Subcutaneous adipose tissue (tissue), 4 donors: ENCODE data around the gene BOLA2B. TPM values are rescaled to one million over a fixed set of nuclear protein-coding genes. Genes with fewer than 3 reads are reported as not detected.

ENCODE experiments used
- total RNA-seq, 4 donors: library from RNA; depleted of rRNA; stranded (reverse); fragments of >200 nt; gene quantifications; one replicate each; pipeline ENCODE4 v1.1.0, GENCODE V29; 2016
- TF ChIP-seq, protein P1 (sequence below): fragments of 450-650 bp; IDR thresholded peaks from one replicate; pipeline ENCODE4 v1.5.1; 2016; ENCODE audit warnings: low read depth, mild to moderate bottlenecking, control low read depth, antibody characterized with exemption, moderate library complexity

BOLA2B gene
- total RNA-seq, 4 donors from 2014 or later = 150 to 399 (median 240) TPM

DNA sequence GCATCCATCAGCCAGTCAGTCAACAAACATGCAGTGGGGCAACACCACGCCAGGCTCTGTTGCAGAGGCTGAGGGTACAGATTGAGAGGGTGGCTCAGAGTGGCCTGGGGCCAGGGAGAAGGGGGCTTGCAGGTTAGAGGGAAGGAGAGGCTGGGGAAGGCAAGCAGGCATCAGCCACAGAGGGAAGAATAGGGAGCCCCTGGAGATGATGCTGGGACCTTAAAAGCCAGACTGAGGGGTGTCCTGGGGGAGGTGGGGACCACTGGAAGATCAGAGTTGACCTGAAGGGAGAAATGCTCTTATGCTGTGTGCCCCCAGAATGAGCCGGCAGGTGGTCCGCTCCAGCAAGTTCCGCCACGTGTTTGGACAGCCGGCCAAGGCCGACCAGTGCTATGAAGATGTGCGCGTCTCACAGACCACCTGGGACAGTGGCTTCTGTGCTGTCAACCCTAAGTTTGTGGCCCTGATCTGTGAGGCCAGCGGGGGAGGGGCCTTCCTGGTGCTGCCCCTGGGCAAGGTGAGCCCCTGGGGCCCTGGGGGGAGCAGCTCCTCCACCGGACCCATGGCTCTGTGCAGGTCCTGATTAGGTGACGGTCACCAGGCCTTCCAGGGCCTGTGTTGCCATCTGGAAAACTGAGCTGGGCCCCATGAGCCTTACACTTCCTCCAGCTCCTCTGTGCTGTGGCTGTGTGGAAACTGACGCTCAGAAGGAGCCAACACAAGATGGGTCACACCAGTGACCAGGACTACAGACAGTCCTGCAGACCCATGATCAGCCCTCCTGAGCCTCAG is 8.4 kb downstream of the BOLA2B start:
- TF ChIP-seq, protein P1, sequence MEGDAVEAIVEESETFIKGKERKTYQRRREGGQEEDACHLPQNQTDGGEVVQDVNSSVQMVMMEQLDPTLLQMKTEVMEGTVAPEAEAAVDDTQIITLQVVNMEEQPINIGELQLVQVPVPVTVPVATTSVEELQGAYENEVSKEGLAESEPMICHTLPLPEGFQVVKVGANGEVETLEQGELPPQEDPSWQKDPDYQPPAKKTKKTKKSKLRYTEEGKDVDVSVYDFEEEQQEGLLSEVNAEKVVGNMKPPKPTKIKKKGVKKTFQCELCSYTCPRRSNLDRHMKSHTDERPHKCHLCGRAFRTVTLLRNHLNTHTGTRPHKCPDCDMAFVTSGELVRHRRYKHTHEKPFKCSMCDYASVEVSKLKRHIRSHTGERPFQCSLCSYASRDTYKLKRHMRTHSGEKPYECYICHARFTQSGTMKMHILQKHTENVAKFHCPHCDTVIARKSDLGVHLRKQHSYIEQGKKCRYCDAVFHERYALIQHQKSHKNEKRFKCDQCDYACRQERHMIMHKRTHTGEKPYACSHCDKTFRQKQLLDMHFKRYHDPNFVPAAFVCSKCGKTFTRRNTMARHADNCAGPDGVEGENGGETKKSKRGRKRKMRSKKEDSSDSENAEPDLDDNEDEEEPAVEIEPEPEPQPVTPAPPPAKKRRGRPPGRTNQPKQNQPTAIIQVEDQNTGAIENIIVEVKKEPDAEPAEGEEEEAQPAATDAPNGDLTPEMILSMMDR = no peak

DNA sequence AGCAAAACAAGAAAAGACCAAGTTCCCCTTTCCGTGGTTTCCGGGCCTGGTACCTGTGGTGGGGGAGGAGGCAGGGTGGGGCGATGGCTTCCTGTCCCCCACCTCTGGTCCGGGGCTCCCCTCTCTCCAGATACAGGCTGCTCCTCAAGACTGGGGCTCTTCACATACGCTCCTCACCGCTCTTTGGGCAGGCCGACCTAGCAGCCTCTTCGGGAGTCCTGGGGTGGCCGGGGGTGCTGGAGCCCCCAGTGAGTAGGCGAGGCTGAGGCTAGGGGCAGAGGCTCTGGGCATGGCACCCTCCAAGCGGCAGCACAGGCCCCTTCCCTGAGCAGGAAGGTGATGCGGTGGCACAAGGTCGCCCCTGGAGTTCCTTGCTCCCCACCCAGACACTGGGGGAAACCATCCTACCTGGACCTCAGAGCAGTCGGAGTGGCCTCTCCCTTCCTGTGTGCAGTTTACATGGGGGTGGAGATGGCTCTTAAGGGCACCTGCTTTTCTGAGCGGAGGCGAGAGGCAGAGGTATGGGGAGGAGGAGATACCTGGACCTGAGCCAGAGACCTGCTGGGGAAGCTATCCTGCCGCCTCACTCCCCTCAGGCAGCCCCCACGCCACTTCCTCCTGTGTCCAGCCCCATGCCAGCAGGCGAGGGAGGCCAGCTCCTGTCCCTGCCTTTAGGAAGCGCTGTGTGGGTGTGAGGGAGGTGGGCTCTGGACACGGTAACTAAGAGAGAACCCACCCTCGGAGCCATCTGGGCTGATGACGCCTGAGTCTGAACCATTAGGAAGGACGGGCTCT is 9.2 kb downstream of the BOLA2B start:
- TF ChIP-seq, protein P1 = no peak

DNA sequence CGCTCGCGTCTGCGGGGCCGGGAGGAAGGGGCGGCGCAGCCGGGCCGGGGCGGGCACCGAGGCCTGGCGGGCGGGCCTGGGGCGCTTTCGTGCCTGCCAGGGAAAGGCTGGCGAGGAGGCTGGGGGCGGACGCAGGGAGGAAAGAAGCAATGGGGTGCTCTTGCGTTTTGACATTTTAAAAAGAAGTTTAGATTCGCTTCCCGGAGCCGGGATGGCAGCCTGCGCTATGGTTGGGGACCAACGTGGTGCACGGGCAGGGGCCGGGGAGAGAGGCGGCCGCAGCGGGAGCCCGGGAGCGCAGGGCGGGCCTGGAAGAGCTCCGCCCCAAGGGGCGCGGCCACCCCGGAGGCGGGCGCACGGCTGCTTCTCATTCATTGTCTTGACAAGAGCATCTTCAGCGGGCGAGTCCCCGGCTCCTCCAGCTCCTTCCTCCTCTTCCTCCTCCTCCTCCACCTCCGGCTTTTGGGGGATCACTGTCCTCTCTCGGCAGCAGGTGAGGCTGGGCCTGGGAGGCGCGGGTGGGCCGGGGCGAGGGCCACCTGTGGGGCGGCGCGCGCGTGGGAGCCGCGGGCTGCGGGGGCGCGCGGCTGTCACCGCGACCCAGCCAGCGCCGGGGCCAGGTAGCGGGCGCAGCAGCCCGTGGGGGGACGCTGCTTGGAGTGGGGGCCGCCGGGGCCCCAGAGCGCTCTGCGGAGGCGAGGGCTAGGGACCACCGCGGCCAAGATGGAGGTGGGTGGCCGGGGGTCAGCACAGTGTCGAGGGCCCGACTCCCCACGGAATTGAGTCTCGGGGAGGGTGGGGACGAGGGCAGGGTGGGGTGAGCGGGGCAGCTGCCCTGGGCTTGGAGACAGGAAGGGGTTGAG is 10.0 kb downstream of the BOLA2B start, which contains the start of gene CORO1A:
CORO1A (plus strand) TSS at position 370 of the 863 bp plus-strand sequence. CDS start 1,608 bp downstream, outside the sequence.
- TF ChIP-seq, protein P1 = no peak

DNA sequence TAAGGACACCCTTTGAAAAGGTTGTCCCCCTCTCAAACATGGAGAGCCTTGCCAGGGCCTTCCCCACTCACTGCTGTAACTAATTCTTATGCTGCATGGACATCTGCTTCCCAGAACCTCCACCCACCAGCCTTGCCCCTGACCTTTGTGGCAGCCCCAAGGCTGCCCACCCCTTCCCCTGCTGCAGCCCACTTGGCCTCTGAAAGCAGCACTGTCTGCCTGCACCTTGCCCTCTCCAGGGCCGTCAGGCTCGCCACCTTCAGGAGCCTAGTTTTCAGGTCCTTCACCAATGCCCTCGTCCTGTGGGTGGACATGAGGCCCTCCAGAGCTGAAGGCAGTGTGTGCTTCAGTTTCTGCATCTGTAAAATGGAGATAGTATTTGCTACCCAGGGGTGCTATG is 12.7 kb downstream of the BOLA2B start:
- TF ChIP-seq, protein P1 = no peak

DNA sequence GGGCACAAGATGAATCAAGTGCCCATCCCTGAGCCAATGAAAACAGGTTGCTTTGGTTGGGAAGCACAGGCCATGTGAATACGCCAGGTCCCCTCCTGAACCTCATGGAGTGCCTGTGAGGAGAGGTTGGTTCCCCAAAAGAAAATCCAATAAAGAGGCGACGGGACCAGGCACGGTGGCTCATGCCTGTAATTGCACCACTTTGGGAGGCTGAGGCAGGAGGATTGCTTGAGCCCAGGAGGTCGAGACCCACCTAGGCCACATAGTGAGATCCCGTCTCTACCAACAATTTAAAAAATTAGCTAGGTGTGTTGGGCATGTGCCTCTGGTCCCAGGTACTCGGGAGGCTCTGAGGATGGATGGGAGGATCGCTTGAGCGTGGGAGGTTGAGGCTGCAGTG is 13.5 kb downstream of the BOLA2B start:
- TF ChIP-seq, protein P1 = no peak

- TF ChIP-seq, protein P1 = no peak
These were observed 14.3 kb downstream of the BOLA2B start for GRCh38 chr16:30179195-30179594.

- TF ChIP-seq, protein P1 = no peak
These were observed 20.4 kb downstream of the BOLA2B start for GRCh38 chr16:30173054-30173453.
